Adrenal gland (tissue), 5 donors: ENCODE measurements around the gene SLC16A1.

Experiments used
- POLR2A ChIP-seq, 2 donors: fragments of 450-650 bp; IDR thresholded peaks; one replicate each; pipeline ENCODE4 v1.6.1; 2017; ENCODE audit warnings: antibody characterized with exemption in 2 of 2, mild to moderate bottlenecking in 2 of 2, moderate library complexity in 1 of 2
- TF ChIP-seq, protein P1 (sequence below), 6 experiments: fragments of 450-650 bp in 4 of 6; fragments of 200-600 bp in 2 of 6; sonication (generic) in 1 of 6; IDR thresholded peaks; 1 replicate in 5 of 6; 2 replicates in 1 of 6; pipeline versions ENCODE4 v1.5.1 to v1.8.0; 2016 to 2021; ENCODE audit warnings: antibody characterized with exemption in 6 of 6, mild to moderate bottlenecking in 2 of 6, moderate library complexity in 1 of 6
- donor health status: DM: no; HTN: no; CAD: no.

GRCh38 chr1:112937495-112937894 lies 18.5 kb downstream of the SLC16A1 start:
- TF ChIP-seq, protein P1, sequence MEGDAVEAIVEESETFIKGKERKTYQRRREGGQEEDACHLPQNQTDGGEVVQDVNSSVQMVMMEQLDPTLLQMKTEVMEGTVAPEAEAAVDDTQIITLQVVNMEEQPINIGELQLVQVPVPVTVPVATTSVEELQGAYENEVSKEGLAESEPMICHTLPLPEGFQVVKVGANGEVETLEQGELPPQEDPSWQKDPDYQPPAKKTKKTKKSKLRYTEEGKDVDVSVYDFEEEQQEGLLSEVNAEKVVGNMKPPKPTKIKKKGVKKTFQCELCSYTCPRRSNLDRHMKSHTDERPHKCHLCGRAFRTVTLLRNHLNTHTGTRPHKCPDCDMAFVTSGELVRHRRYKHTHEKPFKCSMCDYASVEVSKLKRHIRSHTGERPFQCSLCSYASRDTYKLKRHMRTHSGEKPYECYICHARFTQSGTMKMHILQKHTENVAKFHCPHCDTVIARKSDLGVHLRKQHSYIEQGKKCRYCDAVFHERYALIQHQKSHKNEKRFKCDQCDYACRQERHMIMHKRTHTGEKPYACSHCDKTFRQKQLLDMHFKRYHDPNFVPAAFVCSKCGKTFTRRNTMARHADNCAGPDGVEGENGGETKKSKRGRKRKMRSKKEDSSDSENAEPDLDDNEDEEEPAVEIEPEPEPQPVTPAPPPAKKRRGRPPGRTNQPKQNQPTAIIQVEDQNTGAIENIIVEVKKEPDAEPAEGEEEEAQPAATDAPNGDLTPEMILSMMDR (IDR thresholded peaks at IDR 0.05) = no peak
- no peak for TF ChIP-seq POLR2A (IDR thresholded peaks at IDR 0.05)
